ENCODE data around the gene PGS1.
A peak's percentile ranks its signal among the peaks of the same experiment; 100 is the strongest.
"Not testable (repeated sequence)": the region's sequence is repeated elsewhere in the genome, so short reads cannot be mapped to it uniquely, and the experiment has no call there.

Gene PGS1

GRCh38 chr17:78378225-78379130 lies at the start of gene PGS1:
Gene PGS1 (plus strand): TSS chr17:78378649. CDS start chr17:78378666, 17 bp downstream.
- TF ChIP-seq GATA1 (IDR thresholded peaks at IDR 0.05; ENCODE audit: low read depth, low read length) (no peak), POLR2A (IDR thresholded peaks at IDR 0.05; ENCODE audit: low read length) (peak; percentile 75)
- peak; percentile 88 to 89 for DNase-seq

- TF ChIP-seq GATA1 (IDR thresholded peaks at IDR 0.05; ENCODE audit: low read depth, low read length): no peak
- no peak for TF ChIP-seq POLR2A (IDR thresholded peaks at IDR 0.05; ENCODE audit: low read length)
- DNase-seq: no peak
Observed at GRCh38 chr17:78329263-78330059, 49.0 kb upstream of the PGS1 start.

- no peak for DNase-seq
- TF ChIP-seq POLR2A (IDR thresholded peaks at IDR 0.05; ENCODE audit: low read length): no peak
- no peak for TF ChIP-seq GATA1 (IDR thresholded peaks at IDR 0.05; ENCODE audit: low read depth, low read length)
Observed at GRCh38 chr17:78330570-78331224, 47.8 kb upstream of the PGS1 start.

GRCh38 chr17:78331355-78331754 lies 47.1 kb upstream of the PGS1 start:
- not testable (repeated sequence) for DNase-seq

GRCh38 chr17:78332991-78333390 lies 45.5 kb upstream of the PGS1 start:
- DNase-seq: no peak
- TF ChIP-seq GATA1 (IDR thresholded peaks at IDR 0.05; ENCODE audit: low read depth, low read length): no peak
- no peak for TF ChIP-seq POLR2A (IDR thresholded peaks at IDR 0.05; ENCODE audit: low read length)

- TF ChIP-seq GATA1 (IDR thresholded peaks at IDR 0.05; ENCODE audit: low read depth, low read length) (no peak), POLR2A (IDR thresholded peaks at IDR 0.05; ENCODE audit: low read length) (no peak)
- no peak for DNase-seq
Observed at GRCh38 chr17:78335209-78335608, 43.2 kb upstream of the PGS1 start.

- no peak for DNase-seq
- TF ChIP-seq GATA1 (IDR thresholded peaks at IDR 0.05; ENCODE audit: low read depth, low read length) (no peak), POLR2A (IDR thresholded peaks at IDR 0.05; ENCODE audit: low read length) (no peak)
Observed at GRCh38 chr17:78337244-78338109, 41.0 kb upstream of the PGS1 start.

- no peak for DNase-seq
- TF ChIP-seq POLR2A (IDR thresholded peaks at IDR 0.05; ENCODE audit: low read length) (no peak), GATA1 (IDR thresholded peaks at IDR 0.05; ENCODE audit: low read depth, low read length) (no peak)
Observed at GRCh38 chr17:78338486-78339259, 39.8 kb upstream of the PGS1 start.

- TF ChIP-seq GATA1 (IDR thresholded peaks at IDR 0.05; ENCODE audit: low read depth, low read length): no peak
- TF ChIP-seq POLR2A (IDR thresholded peaks at IDR 0.05; ENCODE audit: low read length): no peak
- DNase-seq: no peak
Observed at GRCh38 chr17:78340183-78340955, 38.1 kb upstream of the PGS1 start.

GRCh38 chr17:78341559-78342448 lies 36.6 kb upstream of the PGS1 start:
- DNase-seq: peak; percentile 28 to 75
- TF ChIP-seq GATA1 (IDR thresholded peaks at IDR 0.05; ENCODE audit: low read depth, low read length): no peak
- no peak for TF ChIP-seq POLR2A (IDR thresholded peaks at IDR 0.05; ENCODE audit: low read length)

Measured in erythroblast (primary cell).